HG02943 (cell line): ENCODE measurements around the gene MAP4K2.
"Not testable (repeated sequence)": the region's sequence is repeated elsewhere in the genome, so short reads cannot be mapped to it uniquely, and the experiment has no call there.

Experiments
- ATAC-seq: cut with Tn5 transposase; IDR thresholded peaks from one replicate; pipeline ENCODE4 v1.9.1; 2021; ENCODE audit warnings: mild to moderate bottlenecking, low read depth, moderate library complexity; ENCODE audit not compliant: unreplicated experiment

The MAP4K2 gene

GRCh38 chr11:64815433-64815832, 12.4 kb upstream of the MAP4K2 start:
- ATAC-seq, result not testable (repeated sequence)

GRCh38 chr11:64814712-64815187, 11.7 kb upstream of the MAP4K2 start:
- peak; percentile 52 for ATAC-seq

GRCh38 chr11:64813826-64814225, 10.8 kb upstream of the MAP4K2 start:
- ATAC-seq, result no peak

GRCh38 chr11:64810891-64811272, 7.9 kb upstream of the MAP4K2 start:
- ATAC-seq, result no peak

GRCh38 chr11:64810271-64810890, 7.4 kb upstream of the MAP4K2 start, which contains the start of gene MEN1:
Gene MEN1, minus strand, starts transcription at chr11:64810551. Its CDS starts 442 bp downstream, at chr11:64810109.
- peak; percentile 59 for ATAC-seq

GRCh38 chr11:64809781-64810241, 6.8 kb upstream of the MAP4K2 start:
- no peak for ATAC-seq

- ATAC-seq, result no peak
Measured at GRCh38 chr11:64805481-64805880, 2.5 kb upstream of the MAP4K2 start.

- no peak for ATAC-seq
Measured at GRCh38 chr11:64804346-64805210, 1.6 kb upstream of the MAP4K2 start.

GRCh38 chr11:64803846-64804345, 882 bp upstream of the MAP4K2 start:
- ATAC-seq, result no peak

GRCh38 chr11:64802370-64803157, 450 bp downstream of the MAP4K2 start:
- no peak for ATAC-seq

GRCh38 chr11:64801561-64802369, 1.2 kb downstream of the MAP4K2 start:
- no peak for ATAC-seq

GRCh38 chr11:64801158-64801464, 1.9 kb downstream of the MAP4K2 start:
- ATAC-seq, result no peak

GRCh38 chr11:64800303-64801157, 2.5 kb downstream of the MAP4K2 start:
- no peak for ATAC-seq

- no peak for ATAC-seq
Measured at GRCh38 chr11:64799623-64800302, 3.3 kb downstream of the MAP4K2 start.

- no peak for ATAC-seq
Measured at GRCh38 chr11:64799256-64799622, 3.8 kb downstream of the MAP4K2 start.

- no peak for ATAC-seq
Measured at GRCh38 chr11:64796757-64797541, 6.1 kb downstream of the MAP4K2 start.

GRCh38 chr11:64796047-64796756, 6.8 kb downstream of the MAP4K2 start:
- no peak for ATAC-seq
